Left ventricle myocardium inferior (tissue), 1 donor: Measurements from ENCODE around the gene AAK1. TPM values are rescaled to one million over a fixed set of nuclear protein-coding genes. Genes with fewer than 3 reads are reported as not detected.

Experiments
- DNase-seq: peaks from one replicate; pipeline ENCODE4 v3.0.0-alpha.2; 2020
- H3K27ac ChIP-seq: fragments of 200-600 bp; replicated peaks from 2 replicates; pipeline ENCODE4 v1.8.0; 2021
- H3K27me3 ChIP-seq: fragments of 200-600 bp; 2 replicates; pipeline ENCODE4 v1.8.0; 2021; ENCODE audit warnings: low read depth
- H3K36me3 ChIP-seq: fragments of 200-600 bp; 2 replicates; pipeline ENCODE4 v1.8.0; 2021
- H3K4me1 ChIP-seq: fragments of 200-600 bp; 2 replicates; pipeline ENCODE4 v1.8.0; 2021
- H3K4me3 ChIP-seq: fragments of 200-600 bp; 2 replicates; pipeline ENCODE4 v1.8.0; 2021; ENCODE audit warnings: mild to moderate bottlenecking, moderate library complexity
- H3K9me3 ChIP-seq: fragments of 200-600 bp; replicated peaks from 2 replicates; pipeline ENCODE4 v1.8.0; 2021
- intact Hi-C: fragments of 100-400 bp; cut with micrococcal nuclease; formaldehyde crosslinking; loops from one replicate; pipeline ENCODE4 v1.11.0; 2022
- total RNA-seq: library from RNA; stranded (reverse); fragmentation: NEBNext Ultra II Directional; extraction: Animal tissue kit (Norgen Biotek cat#: 25700); gene quantifications from one replicate; pipeline ENCODE4 v1.2.1, GENCODE V29; 2021
- TF ChIP-seq, protein P1 (sequence below): fragments of 200-600 bp; IDR thresholded peaks from 2 replicates; pipeline ENCODE4 v1.8.0; 2021; ENCODE audit warnings: antibody characterized with exemption, mild to moderate bottlenecking, borderline replicate concordance
- donor health status: DM: no; HTN: yes; CAD: no; lungs with severe emphysema.

The AAK1 gene
- total RNA-seq, 1 donor from 2014 or later, result 133 TPM

DNA sequence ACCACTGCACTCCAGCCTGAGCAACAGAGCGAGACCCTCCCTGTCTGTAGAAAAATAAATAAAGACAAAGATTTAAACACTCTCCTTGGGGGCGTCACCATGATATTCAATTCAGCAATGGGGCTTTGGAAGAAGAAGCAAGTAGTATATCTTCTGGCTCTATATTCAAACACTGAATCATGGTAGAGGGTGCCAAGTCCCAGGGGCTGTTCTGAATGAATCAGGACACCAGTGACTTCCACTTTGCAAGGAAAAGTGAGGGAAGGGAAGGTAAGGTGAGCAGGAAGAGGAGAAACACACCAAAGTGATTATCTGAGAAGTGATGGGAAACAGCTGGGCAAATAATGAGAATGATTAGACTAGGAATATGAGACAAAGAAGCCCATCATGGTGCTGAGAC, 80.5 kb downstream of the AAK1 start:
- DNase-seq, result no peak
- no peaks in the 10 kb centered on the region for H3K27me3 ChIP-seq
- H3K4me1 ChIP-seq, result peaks cover 91% of the 10 kb centered on the region
- H3K27ac ChIP-seq, result no peak overlapping the region
- no peaks in the 10 kb centered on the region for H3K9me3 ChIP-seq
- H3K4me3 ChIP-seq, result no peak overlapping the region
- no peaks in the 10 kb centered on the region for H3K36me3 ChIP-seq
- intact Hi-C loops, result loop anchor here (2.0 to 10.0 kb wide), 2 partner anchors 82 to 152 kb away; partner anchors contain the start of gene AAK1
- TF ChIP-seq, protein P1, sequence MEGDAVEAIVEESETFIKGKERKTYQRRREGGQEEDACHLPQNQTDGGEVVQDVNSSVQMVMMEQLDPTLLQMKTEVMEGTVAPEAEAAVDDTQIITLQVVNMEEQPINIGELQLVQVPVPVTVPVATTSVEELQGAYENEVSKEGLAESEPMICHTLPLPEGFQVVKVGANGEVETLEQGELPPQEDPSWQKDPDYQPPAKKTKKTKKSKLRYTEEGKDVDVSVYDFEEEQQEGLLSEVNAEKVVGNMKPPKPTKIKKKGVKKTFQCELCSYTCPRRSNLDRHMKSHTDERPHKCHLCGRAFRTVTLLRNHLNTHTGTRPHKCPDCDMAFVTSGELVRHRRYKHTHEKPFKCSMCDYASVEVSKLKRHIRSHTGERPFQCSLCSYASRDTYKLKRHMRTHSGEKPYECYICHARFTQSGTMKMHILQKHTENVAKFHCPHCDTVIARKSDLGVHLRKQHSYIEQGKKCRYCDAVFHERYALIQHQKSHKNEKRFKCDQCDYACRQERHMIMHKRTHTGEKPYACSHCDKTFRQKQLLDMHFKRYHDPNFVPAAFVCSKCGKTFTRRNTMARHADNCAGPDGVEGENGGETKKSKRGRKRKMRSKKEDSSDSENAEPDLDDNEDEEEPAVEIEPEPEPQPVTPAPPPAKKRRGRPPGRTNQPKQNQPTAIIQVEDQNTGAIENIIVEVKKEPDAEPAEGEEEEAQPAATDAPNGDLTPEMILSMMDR, result no peak

DNA sequence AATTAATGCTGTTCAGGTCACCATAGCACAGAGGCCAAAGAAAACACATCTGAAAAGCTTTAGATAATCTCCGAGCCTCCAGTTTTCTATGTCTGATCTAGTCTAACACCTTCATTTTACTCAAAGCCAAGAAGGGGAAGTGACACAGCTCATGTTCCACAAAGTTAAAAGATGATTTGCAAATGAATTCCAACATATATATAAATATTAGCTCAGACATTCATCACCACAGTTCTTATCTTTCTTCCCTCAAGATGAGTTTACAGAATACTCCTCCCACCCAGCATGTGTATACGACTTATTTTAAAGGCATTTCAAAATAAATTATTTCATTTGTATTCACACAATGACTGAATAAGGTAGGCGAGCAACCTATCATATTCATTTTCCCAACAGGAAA, 82.4 kb downstream of the AAK1 start:
- peaks cover 82% of the 10 kb centered on the region for H3K4me1 ChIP-seq
- intact Hi-C loops, result loop anchor here (10.0 kb wide), 1 partner anchor 84 kb away; the partner anchor contains the start of gene AAK1

DNA sequence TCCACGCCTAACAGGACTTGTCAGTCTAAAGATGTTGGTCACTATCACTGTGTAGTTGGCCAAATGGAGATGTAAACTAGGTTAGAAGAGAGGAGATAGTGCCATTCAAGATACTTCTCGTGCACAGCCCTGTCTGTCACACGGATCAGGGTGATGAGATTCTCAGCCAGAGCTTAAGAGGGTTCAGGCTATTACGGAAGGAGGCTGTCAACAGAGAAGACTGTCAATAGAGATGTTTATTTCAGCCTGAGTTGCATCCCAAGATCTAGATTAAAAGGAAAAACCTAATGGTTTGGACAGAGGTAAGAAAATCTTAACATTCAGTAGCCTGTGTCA, 83.4 kb downstream of the AAK1 start:
- intact Hi-C loops, result loop anchor here (10.0 kb wide), 1 partner anchor 85 kb away; the partner anchor contains the start of gene AAK1
- no peak for DNase-seq
- peaks cover 12% of the 10 kb centered on the region for H3K36me3 ChIP-seq
- H3K9me3 ChIP-seq, result no peaks in the 10 kb centered on the region
- H3K4me3 ChIP-seq, result no peak overlapping the region
- TF ChIP-seq, protein P1, result no peak
- H3K27ac ChIP-seq, result peak overlapping the region; percentile 50
- H3K4me1 ChIP-seq, result peaks cover 82% of the 10 kb centered on the region
- no peaks in the 10 kb centered on the region for H3K27me3 ChIP-seq

More for the DNA sequence above, 82.4 kb downstream of the AAK1 start:
- H3K9me3 ChIP-seq, result no peaks in the 10 kb centered on the region
- TF ChIP-seq, protein P1, result no peak
- H3K27ac ChIP-seq, result peak overlapping the region; percentile 0
- DNase-seq, result no peak
- peaks cover 9% of the 10 kb centered on the region for H3K36me3 ChIP-seq
- no peak overlapping the region for H3K4me3 ChIP-seq
- no peaks in the 10 kb centered on the region for H3K27me3 ChIP-seq

DNA sequence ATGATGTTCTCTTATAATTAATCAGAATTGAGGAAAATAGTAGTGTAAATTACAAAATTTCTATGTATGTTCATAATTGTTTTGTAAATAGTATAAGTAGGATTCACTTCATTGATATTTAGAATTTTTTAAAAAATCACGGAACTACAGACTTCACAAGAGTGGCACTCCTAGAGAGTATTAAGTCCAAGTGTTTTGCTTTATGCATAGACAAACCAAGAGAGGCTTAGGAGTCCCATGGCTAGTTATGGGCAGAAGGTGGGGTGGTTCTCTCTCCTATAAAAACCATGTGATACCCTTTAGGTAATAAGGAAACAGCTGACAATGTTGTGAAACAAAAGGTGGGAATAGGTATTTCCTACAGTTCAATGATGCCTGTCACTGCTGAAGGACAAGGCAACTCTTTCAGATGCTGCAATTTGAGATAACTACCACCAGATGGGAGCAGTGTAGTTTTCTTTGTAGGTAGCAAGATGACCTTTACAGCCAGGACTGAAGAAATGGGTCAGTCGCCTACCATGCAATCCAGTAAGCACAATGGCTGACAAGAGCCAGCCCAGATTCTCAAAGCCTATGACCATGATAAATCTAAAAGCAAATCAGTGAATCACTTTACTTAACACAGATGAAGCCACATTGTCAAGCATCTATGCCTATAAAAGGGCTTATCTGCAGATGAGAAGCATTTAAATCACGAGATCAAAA, 83.9 kb downstream of the AAK1 start:
- Histone ChIP-seq H3K36me3 (peaks cover 12% of the 10 kb centered on the region), H3K27ac (peak overlapping the region; percentile 50), H3K4me3 (no peak overlapping the region), H3K4me1 (peaks cover 82% of the 10 kb centered on the region), H3K27me3 (no peaks in the 10 kb centered on the region), H3K9me3 (no peaks in the 10 kb centered on the region)
- intact Hi-C loops, result loop anchor here (10.0 kb wide), 1 partner anchor 85 kb away; the partner anchor contains the start of gene AAK1
- no peak for DNase-seq
- TF ChIP-seq, protein P1, result peak; percentile 79

DNA sequence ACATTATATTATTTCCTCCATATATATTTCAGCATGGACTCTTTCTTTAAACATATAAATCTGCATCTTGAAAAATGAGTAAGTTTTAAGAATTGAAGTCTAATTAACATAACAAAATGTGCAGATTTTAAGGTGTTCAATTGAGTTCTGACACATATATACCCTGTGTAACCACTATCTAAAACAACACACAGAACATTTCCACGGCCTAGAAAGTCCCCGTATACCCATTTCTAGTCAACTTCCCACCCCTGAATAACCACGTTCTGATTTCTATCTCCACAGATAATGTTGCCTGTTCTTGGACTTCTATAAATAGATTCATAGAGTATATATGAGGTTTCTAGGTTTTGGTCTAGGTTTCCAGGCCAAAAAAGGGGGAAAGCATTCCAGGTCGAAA, 87.5 kb downstream of the AAK1 start:
- no peak overlapping the region for H3K4me3 ChIP-seq
- DNase-seq, result no peak
- TF ChIP-seq, protein P1, result no peak
- H3K36me3 ChIP-seq, result peaks cover 12% of the 10 kb centered on the region
- intact Hi-C loops, result no loop called here
- no peaks in the 10 kb centered on the region for H3K9me3 ChIP-seq
- no peaks in the 10 kb centered on the region for H3K27me3 ChIP-seq
- H3K27ac ChIP-seq, result no peak overlapping the region
- H3K4me1 ChIP-seq, result peaks cover 67% of the 10 kb centered on the region
